NCI-H2196 (cell line): ENCODE measurements around the gene CAPN9.

ENCODE experiments used
- DNase-seq: peaks from one replicate; lab custom pipeline; 2025; ENCODE audit not compliant: unreplicated experiment; lab: John Stamatoyannopoulos, UW

CAPN9 gene

GRCh38 chr1:230794871-230795605 lies 47.9 kb downstream of the CAPN9 start:
- no peak for DNase-seq

GRCh38 chr1:230796626-230797025 lies 49.4 kb downstream of the CAPN9 start:
- no peak for DNase-seq

DNA sequence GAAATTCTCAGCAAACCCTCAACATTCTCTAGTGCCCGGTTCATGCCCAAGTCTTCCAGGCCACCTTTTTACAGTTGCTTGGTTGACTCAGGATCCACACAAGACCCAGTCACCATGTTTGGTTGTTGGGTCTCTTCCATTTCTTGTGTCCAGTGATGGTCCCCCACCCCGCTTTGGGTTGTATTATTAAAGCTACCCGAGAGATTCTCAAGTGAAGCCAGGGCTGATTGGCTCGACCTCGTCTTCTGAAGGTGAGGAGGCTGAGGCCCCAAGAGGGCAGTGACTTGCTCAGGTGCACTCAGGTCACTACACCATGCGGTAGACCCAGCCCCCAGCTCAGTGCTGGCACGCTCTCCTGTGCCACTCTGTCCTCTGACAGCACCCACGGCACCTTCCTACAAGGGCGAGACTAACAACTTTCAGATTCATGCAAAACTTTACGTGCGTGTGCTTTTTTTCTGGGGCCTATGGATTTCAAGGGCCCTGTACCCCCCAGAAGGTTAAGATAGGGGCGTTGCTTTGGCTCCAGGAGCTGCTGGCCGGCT lies 50.3 kb downstream of the CAPN9 start:
- no peak for DNase-seq

DNA sequence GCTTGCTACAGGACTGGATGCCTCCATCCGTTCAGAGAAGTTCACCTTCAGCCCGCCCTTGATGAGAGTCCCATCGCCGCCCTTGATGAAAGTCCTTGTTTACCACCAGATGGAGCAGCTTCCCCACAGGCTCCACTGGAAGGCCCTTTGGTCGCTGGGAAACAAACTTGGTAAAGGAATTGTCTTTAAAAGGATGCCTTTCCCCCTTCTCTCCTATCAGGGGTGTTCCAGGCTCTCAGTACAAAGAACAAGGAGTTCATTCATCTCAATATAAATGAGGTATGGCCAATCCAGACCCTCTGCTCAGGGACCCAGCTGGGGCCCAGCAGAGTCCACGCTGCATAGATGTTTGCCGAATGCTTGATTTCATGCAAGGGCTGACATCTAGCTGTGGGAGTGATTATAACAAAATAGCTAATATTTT lies 50.8 kb downstream of the CAPN9 start:
- peak; percentile 61 for DNase-seq

- no peak for DNase-seq
These were observed 51.3 kb downstream of the CAPN9 start for GRCh38 chr1:230798491-230798890.

DNA sequence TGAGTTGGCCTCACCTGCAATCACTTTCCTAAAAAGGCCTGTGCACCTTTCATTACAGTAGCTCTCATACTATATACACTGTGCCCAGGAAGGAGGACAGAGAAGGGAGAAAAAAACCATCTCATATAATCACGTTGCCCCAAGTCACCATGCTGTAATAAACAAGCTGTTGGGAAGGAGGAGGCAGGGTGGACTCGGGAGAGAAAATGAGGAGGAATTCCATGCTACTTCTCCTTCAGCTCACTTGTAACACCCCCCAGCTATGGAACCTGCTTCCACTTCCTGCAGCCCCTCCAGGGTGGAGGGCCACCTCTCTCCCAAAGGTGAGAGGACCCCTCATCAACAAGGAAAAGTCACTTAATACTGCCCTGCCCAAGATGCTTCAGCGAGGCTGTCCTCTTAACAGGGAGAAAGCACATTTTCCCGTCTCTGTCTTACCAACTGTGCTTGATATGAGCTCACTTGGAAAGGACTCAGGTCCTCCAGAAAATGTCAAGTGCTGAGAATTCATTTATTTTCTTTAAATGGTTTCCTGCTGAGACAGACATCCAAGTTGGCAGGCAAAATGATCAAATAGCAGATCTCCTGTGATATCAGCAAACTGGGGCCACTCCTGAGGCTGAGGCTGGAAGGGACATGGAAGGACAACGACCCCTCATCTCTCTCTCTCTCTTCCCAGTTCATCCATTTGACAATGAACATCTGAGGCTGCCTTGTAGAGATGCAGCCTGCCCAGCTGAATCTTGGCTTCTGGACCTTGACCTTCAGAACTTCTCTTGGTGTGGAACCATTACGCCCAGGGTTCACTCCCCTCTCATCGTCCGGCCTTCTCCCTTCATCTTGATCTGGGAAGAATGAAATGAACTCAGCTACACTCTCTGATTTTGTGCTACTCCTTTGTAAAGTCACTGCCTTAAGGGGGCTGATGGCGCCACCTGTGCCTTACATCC lies 54.0 kb downstream of the CAPN9 start:
- no peak for DNase-seq

- DNase-seq: no peak
These were observed 57.2 kb downstream of the CAPN9 start for GRCh38 chr1:230804396-230804795.

GRCh38 chr1:230806552-230806951 lies 59.4 kb downstream of the CAPN9 start:
- DNase-seq: no peak

GRCh38 chr1:230807029-230807428 lies 59.8 kb downstream of the CAPN9 start:
- peak; percentile 19 for DNase-seq

DNA sequence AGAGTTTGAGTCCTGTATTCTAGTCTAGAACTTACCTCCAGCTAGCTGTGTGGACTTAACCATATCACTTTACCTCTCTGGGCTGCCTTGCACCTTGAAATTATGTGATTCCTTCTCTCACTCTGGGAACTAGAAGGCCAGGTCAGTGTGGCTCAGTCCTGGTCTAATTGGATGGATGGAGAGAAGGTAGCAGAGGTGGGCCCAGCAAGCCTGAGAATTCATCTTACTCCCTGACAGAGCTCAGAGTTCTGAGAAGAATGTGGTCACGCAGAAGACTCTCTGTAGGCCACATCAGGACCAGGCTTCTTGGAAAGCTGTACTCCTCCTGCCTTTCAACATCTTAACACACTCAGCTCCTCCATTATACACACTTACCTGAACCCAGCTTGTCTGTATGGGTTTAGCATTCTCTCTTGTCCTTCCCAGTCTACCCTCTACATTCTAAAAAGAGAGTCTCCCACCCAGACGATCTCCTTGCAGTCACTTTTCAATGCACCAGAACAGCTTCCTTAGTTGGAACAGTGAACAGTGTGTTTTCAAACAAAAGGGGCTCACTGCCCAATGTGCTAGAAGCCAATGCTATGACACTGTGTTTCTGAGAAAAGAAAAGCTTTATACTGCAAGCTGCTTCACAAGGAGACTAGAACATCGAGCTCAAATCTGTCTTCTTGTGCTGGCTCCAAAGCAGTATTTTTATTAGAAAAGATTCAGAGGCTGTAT lies 60.5 kb downstream of the CAPN9 start:
- no peak for DNase-seq

GRCh38 chr1:230808281-230808872 lies 61.2 kb downstream of the CAPN9 start:
- no peak for DNase-seq

DNA sequence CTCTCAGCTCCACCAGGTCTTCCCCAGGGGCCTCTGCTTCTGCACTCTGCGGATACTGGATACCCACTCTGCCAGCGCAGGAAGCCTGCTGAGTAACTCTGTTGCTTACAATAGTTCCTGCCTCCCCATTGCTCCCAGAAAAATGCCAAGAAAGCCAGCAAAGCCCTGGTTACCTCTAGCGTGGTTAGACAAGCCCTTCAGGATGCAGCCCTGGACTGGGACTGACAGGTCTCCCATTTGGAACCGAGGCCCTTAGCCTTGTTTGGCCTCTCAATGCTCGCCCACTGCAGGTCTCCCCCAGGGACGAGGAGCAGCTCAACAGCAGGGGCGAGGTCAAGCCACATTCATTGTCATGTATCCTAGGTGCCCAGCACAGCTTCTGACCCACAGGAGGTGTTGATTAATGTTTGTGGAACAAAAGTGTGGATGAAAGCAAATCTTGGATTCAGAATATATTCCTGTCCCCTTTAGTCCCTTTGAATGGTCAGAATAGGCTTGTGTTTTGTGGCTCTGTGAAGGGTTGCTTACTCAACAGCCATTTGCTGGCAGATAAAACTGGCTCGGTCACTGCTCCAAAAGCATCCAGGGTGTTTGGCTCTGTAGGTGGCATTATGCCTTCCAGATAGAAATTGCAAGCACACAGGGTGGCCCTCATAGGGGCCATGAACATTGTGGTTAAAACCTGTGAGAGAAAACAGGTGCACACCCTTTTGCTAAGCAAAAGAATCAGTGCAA lies 62.2 kb downstream of the CAPN9 start:
- DNase-seq: no peak

DNA sequence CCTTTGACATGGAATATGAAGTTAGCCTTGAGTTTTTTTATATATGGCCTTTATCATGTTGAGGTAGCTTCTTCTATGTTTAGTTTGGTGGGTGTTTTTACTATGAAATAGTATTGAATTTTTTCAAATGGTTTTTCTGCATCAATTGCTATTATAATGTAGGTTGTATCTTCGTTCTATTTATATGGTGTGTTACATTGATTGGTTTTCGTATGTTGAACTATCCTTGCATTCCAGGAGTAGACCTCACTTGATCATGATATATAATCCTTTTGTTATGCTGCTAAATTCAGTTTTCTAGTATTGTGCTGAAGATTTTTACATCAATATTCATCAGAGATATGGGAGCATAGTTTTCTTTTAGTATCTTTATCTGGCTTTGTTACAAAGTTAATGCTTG lies 65.4 kb downstream of the CAPN9 start:
- DNase-seq: no peak

DNA sequence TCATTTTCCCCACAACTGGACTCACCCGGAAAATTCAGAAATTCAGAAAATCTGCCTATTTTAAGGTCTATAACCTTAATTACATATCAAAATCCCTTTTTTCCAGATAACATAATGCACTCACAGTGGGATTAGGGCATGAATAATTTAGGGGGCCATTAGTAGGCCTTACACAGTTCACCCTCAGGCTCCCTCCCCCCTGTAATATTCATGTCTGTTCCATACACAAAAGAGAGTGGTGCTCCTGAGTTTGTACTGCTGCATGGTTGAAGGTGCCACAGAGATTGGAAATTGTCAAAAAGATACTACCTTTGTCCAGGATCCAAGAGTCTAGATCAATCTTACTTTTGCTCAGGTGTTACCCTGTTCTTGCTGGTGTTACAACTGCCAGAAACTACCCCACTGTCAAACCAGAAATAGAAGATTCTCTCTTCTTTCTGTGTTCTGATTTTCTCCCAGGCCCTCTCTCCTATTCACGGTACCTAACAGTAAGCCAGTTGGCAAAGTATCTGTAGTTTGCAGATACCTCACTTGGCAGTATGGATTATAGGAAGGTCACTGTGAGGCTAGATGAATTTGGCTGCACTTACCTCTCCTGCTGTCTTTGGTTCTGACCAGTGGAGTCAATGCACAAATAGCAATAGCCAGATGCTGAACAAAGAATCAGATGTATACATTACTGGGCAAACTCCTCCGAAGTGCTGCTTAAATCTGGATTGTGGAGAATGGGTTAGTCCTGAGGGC lies 67.9 kb downstream of the CAPN9 start:
- no peak for DNase-seq

DNA sequence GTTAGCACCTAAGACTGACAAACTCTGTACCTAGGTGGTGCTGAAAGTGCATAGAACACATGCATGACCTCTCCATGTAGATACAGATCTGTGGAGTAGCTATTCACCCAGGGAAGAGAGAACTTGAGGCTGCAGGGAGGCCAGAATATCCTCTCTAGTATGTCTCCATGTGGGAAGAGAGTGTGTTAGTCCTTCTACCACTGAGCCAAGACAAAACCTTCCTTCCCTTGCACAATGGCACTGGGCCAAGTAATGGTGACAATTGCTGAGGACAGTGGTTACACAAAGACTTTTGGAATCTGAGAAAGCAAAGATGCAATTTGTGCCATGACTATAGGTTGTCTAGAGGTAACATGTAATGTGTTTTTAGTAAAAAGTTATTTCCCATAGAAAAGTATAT lies 68.8 kb downstream of the CAPN9 start:
- DNase-seq: no peak

- DNase-seq: no peak
These were observed 71.2 kb downstream of the CAPN9 start for GRCh38 chr1:230818367-230818766.

DNA sequence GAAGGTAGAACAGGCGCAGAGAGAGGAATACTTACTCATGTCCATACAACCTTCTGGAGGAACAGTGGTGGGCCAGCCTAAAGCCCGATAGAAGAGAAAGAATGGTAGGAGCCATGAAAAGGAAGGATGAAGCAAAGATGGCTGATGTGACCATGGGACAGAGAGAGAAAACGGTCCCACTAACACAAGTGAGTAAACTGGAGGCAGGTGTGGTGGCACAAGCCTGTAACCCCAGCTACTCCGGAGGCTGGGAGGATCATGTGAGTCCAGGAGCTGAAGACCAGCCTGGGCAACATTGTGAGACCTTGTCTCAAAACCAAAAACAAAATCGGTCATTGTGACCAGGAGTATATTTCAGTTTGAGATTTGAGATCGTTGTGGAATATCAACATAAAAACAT lies 71.7 kb downstream of the CAPN9 start:
- DNase-seq: no peak

DNA sequence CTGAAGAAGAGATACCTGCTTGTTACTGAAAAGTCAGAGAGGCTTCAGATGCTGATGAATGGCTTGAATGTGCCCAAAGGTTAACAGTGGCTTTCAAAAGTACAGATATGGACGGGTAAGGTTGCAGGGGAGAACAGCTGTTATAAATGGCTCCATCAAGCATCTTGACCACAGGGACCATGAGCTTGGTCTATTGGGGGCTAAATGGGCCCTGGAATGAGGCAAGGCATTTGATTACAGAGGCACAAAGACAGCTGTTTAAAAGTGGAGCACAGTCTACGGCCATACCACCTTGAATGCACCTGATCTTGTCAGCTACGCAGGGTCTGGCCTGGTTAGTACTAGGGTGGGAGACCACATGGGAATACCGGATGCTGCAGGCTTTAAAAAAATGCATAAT lies 72.8 kb downstream of the CAPN9 start:
- DNase-seq: no peak

DNA sequence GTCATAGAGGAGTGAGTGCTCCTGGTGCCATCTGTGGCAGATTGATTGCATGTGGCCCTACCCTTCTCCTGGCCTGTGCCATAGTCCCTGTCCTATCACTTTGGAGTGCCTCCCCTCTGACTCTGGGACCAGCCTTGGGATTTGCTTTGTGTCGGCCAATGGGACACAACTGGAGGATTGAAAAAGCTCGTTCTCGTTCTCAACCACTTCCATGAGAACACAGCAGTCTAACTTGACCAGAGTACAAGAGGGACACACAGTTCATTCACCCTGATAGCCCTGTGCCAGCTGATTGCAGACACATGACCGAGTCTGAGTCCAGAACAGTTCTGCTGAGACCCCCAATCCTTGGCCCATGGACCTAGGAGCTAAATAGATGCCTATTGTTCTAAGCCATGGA lies 73.4 kb downstream of the CAPN9 start:
- no peak for DNase-seq

GRCh38 chr1:230821346-230821745 lies 74.2 kb downstream of the CAPN9 start:
- DNase-seq: no peak
